ENCODE measurements around the gene OR4D1.
A peak's percentile ranks its signal among the peaks of the same experiment; 100 is the strongest.

The OR4D1 gene

DNA sequence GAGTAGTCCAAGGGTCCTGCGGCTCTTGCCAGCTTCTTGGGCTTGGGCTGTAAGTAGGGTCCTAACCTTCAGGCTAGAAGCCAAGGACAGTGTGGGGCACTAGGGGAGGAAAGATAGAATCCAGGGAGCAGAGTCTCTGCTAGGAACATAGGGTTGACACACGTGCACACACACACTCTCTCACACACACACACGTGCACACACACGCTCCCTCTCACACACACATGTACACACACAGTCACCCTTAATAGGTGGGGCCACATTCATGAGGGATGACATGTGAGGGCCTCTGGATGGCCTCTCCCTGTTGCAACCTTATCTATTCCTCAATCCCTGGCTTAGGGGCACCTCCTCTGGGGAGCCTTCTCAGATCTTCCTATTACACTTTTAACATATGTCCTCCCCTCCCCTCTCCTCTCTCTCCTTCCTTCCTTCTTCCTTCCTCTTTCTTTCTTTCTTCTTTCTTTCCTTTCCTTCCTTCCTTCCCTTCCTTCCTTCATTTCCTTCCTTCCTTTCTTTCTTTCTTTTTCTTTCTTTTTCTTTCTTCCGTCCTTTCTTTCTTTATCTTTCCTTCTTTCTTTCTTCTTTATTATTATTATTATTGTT lies 47.4 kb downstream of the OR4D1 start:
- DNase-seq (ENCODE audit: low spot score), result no peak

DNA sequence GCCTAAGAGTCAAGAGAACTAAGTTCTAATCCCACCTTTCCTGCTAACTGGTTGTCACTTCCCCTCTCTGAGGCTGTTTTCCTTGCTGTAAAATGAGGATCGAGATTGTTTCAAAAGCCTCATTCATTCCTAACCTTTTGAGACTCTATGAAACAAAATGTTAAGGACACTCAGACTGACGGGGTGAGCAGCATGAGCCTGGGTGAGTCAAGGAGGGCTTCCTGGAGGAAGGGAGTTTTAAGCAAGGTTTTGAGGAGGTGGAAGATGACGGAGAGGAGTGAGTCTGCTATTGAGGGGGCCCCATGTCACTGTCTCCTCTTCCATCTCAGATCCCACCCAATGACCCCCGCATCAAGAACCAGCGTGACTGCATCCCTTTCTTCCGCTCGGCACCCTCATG lies 48.4 kb downstream of the OR4D1 start:
- no peak for DNase-seq (ENCODE audit: low spot score)

DNA sequence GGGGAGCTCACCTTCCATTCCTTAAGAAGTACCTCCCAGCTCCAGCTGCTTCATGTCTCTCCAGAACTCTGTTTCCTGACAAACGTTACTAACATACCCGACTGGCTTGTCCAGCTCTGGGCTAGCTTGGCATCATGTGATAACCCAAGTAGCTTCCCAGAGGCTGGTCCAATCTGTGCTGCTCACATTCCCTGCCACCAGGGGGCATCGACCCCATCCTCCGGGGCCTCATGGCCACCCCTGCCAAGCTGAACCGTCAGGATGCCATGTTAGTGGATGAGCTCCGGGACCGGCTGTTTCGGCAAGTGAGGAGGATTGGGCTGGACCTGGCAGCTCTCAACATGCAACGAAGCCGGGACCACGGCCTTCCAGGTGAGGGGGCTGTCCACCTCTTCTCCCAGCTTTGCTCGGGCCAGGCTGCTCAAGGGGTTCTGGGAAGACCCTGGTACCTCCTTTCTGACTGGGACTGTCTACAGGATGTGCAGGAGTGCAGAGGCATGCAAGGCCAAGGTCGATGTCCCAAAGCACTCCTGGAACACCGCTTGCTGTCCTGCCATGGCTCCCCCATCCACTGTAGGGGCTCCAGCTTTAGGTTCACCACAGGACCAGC lies 51.9 kb downstream of the OR4D1 start:
- DNase-seq (ENCODE audit: low spot score), result peak; percentile 85

DNA sequence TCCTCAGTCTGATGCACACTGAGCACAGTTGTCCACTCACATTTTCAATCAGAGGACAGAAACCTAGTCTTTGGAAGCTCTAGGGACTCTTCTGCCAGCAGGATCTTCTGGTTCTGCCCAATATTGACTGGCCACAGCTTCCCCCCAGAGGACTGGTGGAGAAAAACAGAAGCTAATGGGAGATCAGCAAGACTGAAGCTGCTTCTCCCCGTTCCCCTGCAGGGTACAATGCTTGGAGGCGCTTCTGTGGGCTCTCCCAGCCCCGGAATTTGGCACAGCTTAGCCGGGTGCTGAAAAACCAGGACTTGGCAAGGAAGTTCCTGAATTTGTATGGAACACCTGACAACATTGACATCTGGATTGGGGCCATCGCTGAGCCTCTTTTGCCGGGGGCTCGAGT lies 54.7 kb downstream of the OR4D1 start:
- no peak for DNase-seq (ENCODE audit: low spot score)

DNA sequence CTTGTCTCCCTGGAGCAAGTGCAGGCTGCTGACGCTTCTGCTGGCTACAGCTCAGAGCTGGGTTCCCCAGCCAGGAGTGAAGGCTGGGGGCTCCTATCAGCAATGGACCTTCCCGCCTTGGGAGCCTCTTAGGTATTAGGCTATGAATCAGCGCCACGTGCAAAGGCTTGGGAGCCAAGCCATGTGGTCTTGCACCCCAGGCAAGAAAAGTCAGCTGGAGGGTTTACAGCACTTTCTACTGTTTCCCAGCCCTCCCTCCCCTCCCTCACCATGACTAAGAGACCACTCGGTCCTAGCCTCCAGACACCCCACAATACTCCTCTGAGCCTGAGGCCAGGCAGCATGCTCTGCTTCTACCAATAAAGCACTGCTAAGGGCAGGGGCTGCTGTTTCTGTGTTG lies 56.6 kb downstream of the OR4D1 start:
- DNase-seq (ENCODE audit: low spot score), result no peak

DNA sequence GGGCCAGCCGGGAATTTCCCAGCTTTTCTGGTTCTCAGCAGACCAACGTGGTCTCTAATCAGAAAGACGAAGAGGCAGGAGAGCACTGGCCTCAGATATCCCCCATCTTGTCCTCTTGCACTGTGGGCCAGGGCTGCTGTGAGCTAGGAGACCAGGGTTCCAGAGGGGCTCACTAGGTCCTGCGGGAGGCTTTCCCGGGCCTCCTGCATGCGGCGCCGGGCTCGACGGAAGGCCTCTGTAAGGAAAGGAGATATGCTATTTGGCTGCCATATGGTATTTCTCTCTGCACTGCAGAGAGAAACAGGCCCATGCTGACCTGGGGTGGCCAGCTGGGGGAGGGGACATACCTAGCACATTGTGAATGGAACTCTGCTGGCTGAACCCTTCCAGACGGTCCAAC lies 57.8 kb downstream of the OR4D1 start:
- DNase-seq (ENCODE audit: low spot score), result no peak

DNA sequence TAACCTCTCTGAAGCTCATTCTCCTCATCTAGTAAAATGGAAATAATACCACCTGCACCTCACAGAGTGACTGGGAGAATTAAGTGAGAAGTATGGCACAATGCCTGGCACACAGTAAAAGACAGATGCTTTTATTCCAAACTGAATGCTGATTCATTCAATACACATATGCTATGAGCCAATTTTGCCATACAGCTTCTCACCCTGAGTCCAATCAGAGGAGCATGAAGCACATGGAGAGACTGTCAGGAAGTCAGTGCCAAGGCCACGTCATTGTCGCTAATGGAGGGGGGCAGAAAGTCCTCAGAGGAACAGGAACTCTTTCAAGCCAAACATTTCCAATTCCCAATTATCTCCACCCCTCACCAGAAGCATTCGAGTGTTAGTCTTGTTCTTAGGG lies 59.3 kb downstream of the OR4D1 start:
- DNase-seq (ENCODE audit: low spot score), result no peak

DNA sequence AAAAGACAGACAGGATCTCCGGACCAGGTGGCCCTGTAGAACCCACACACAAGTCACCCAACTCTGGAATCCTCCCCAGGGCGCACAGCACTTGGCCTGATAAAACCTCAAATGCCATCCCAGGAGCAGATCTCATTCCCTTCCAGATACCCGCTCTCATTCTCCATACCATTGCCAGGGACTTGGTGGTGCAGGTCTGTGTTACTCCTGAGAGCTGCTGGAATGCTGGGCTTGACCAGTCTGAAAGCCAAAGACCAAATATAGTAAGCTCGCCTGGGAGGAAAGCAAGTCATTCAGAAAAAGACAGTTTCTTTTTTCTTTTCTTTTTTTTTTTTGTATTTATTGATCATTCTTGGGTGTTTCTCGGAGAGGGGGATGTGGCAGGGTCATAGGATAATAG lies 60.2 kb downstream of the OR4D1 start:
- no peak for DNase-seq (ENCODE audit: low spot score)
